HCT116 (cell line): Measurements from ENCODE around the gene ESRRA.

ENCODE experiments used
- ATF3 ChIP-seq: IDR thresholded peaks from 2 replicates; pipeline ENCODE4 v1.6.1; 2012
- CTCF ChIP-seq, 3 experiments: fragments of 200-600 bp in 1 of 3; sonication (generic) in 1 of 3; IDR thresholded peaks in 2 of 3; conservative IDR thresholded peaks in 1 of 3; 2 replicates each; pipeline ENCODE4 v1.5.1; 2012 to 2017; ENCODE audit warnings: low read depth in 2 of 3, low read length in 2 of 3, antibody characterized with exemption in 1 of 3, borderline replicate concordance in 1 of 3, control low read depth in 1 of 3, mild to moderate bottlenecking in 1 of 3, mixed read lengths in 1 of 3, mixed run types in 1 of 3, moderate library complexity in 1 of 3; ENCODE audit not compliant: insufficient read depth in 1 of 3
- EZH2phosphoT487 ChIP-seq: fragments of 200-600 bp; IDR thresholded peaks from 2 replicates; pipeline ENCODE4 v1.6.1; 2018; ENCODE audit warnings: antibody characterized with exemption, borderline replicate concordance
- JUND ChIP-seq: IDR thresholded peaks from 2 replicates; pipeline ENCODE4 v1.6.1; 2012
- MAX ChIP-seq: IDR thresholded peaks from 2 replicates; pipeline ENCODE4 v1.6.1; 2012
- POLR2A ChIP-seq: IDR thresholded peaks from 2 replicates; pipeline ENCODE4 v1.7.0; 2011; ENCODE audit warnings: borderline replicate concordance; ENCODE audit not compliant: insufficient read depth, insufficient read length; ENCODE audit errors: extremely low read depth
- POLR2AphosphoS5 ChIP-seq: IDR thresholded peaks from 2 replicates; pipeline ENCODE4 v1.6.1; 2011; ENCODE audit warnings: mild to moderate bottlenecking, low read depth, low read length, moderate library complexity
- REST ChIP-seq: IDR thresholded peaks from 2 replicates; pipeline ENCODE4 v1.6.1; 2012; ENCODE audit warnings: low read depth
- SIN3A ChIP-seq: IDR thresholded peaks from 2 replicates; pipeline ENCODE4 v1.6.1; 2012; ENCODE audit warnings: low read depth
- YY1 ChIP-seq: IDR thresholded peaks from 2 replicates; pipeline ENCODE4 v1.6.1; 2011; ENCODE audit warnings: low read length, low read depth, moderate library complexity, mild to moderate bottlenecking; ENCODE audit not compliant: insufficient replicate concordance; ENCODE audit errors: extremely low read depth
- ZBTB33 ChIP-seq: IDR thresholded peaks from 2 replicates; pipeline ENCODE4 v1.6.1; 2011; ENCODE audit warnings: mild to moderate bottlenecking, low read length, moderate library complexity; ENCODE audit not compliant: insufficient replicate concordance; ENCODE audit errors: extremely low read depth
- ZNF274 ChIP-seq: fragments of 200-500 bp; sonication (Bioruptor generic); IDR thresholded peaks from 2 replicates; pipeline ENCODE4 v1.6.1; 2014; ENCODE audit warnings: mild to moderate bottlenecking, low read depth, low read length, inconsistent platforms

- TF ChIP-seq SIN3A (no peak), MAX (no peak), CTCF (IDR thresholded peaks at IDR 0.05 in 2 of 3, conservative IDR thresholded peaks at IDR 0.05 in 1 of 3; ENCODE audit: borderline replicate concordance in 1 of 3, insufficient read depth in 1 of 3, low read depth in 2 of 3, low read length in 2 of 3) (no peak), POLR2A (no peak), POLR2AphosphoS5 (no peak), YY1 (no peak), ZNF274 (no peak), EZH2phosphoT487 (no peak), REST (no peak), ZBTB33 (no peak), JUND (no peak), ATF3 (no peak)
These were observed 9.6 kb upstream of the ESRRA start for GRCh38 chr11:64295760-64296159.
